GM20000 (cell line): Measurements from ENCODE around the gene NOL4L.

Source experiments
- DNase-seq: peaks from one replicate; pipeline ENCODE4 v3.0.0; 2012; ENCODE audit warnings: low spot score
- TF ChIP-seq, protein P1 (sequence below): IDR thresholded peaks from 2 replicates; pipeline ENCODE4 v1.5.1; 2012; ENCODE audit warnings: mild to moderate bottlenecking, control low read depth; ENCODE audit errors: extremely low read depth, missing control alignments

Gene NOL4L

DNA sequence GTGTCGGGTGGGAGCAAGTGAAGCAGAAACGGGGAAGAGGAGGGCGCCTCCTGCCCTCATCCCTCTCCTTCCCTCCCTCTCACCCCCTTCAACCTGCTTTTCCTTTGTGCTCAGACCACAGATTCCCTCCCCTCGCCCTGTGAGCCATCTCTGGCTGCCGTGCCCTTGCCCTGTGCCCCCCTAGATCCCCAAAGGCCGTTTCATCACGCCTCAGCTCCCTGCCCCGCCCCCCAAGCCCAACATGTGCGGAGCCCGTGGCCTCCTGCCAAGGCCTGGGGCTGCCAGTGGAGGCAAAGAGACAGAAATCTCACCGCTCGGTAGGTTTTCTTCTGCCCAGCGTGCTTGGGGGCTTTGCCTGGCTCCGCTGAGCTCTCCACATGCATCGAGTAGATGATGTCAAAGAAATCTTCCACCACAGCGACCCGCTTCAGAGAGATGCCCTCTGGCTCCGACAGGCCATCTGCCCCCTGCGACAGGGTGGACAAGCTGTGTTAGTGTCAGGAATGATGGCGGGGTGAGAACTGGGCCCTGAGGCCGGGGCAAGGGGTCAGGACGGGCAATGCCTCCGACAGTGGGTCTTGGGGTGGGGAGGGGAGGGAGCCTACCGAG, 57.6 kb downstream of the NOL4L start:
- TF ChIP-seq, protein P1, sequence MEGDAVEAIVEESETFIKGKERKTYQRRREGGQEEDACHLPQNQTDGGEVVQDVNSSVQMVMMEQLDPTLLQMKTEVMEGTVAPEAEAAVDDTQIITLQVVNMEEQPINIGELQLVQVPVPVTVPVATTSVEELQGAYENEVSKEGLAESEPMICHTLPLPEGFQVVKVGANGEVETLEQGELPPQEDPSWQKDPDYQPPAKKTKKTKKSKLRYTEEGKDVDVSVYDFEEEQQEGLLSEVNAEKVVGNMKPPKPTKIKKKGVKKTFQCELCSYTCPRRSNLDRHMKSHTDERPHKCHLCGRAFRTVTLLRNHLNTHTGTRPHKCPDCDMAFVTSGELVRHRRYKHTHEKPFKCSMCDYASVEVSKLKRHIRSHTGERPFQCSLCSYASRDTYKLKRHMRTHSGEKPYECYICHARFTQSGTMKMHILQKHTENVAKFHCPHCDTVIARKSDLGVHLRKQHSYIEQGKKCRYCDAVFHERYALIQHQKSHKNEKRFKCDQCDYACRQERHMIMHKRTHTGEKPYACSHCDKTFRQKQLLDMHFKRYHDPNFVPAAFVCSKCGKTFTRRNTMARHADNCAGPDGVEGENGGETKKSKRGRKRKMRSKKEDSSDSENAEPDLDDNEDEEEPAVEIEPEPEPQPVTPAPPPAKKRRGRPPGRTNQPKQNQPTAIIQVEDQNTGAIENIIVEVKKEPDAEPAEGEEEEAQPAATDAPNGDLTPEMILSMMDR, result no peak
- no peak for DNase-seq

DNA sequence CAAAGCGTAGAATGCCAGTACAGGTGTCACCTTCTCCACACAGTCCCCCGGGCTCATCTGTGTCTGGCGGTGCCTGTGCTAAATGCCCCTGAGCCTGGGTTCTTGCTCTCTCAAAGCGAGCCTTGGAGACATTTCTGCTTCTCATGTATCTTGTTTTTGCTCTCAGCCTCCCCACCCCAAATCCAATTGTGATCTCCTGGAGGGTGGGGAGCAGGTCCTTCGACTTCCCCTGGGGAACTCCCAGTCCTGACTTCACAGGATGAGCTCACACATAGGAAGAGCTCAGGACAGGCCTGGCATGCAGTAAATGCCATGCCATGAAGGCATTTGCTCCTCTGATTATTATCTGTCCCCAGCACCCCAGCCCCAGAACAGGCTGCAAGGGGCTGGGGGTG, 58.1 kb downstream of the NOL4L start:
- TF ChIP-seq, protein P1, result no peak
- DNase-seq, result no peak

DNA sequence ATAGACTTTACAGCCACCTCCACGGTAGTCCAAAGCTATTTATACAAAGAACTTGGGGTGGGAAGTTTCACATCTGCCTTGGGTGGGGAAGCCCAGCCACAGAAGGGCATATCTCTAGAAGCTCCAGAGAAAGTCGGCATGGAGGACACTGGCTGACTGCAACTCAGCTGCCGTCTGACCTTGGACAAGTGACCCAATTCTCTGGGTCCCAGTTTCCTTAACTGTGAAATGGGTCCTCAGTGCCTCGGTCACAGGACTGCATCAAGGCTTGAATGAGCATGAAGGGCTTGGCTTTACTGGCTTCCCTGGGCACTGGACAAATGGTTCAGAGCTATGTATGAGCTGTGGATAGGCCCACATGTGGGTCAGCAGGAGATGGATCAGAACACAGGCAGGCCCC, 58.6 kb downstream of the NOL4L start:
- DNase-seq, result no peak
- TF ChIP-seq, protein P1, result no peak

DNA sequence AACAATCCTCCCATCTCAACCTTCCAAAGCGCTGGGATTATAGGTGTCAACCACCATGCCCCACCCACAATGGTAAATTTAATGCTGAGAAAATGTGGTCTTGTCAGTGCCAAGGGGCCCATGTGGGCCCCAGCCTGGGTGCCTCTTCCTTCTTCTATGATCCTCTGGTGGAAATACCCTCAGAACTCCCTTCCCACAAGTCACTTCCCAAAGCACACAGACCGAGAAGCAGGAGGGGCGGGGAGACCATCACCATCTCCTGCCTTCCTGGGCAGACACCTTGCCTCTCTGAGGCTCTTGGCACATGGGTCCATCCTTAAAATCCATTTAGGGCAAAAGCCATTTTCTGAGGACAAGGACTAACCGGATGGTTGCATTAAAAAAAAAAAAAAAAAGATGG, 59.0 kb downstream of the NOL4L start:
- TF ChIP-seq, protein P1, result no peak
- no peak for DNase-seq

DNA sequence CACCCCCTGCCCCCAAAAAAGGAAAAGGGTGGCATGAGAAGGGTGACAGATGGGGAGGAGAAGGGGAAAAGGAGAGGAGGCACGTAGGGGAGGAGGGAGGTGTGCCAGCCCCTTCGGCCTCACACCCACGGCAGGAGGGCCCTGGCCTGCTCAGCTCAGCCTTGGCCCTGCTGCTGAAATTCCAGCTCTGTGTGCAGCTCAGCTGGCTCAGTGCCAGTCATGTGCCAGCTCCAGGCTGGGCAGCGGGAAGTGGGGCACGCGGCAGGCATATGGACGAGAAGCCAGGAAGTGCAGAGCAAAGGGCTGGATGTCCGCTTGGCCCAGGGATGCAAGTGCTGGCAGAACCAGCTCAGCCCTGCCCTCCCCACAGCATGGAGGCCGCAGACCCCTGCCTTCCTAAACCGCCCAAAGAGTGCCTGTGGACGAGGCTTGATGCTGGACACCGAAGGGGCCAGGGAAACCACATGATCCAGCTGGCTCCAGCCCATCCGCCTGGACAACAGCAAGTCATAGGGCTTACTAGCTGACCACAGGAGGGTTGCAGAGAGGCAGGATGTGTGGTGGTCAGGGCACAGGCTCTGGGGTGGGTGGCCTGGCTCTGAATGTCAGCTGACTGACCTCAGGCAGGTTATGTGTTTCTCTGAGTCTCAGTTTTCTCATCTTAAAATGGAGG, 60.2 kb downstream of the NOL4L start:
- no peak for DNase-seq
- TF ChIP-seq, protein P1, result no peak

DNA sequence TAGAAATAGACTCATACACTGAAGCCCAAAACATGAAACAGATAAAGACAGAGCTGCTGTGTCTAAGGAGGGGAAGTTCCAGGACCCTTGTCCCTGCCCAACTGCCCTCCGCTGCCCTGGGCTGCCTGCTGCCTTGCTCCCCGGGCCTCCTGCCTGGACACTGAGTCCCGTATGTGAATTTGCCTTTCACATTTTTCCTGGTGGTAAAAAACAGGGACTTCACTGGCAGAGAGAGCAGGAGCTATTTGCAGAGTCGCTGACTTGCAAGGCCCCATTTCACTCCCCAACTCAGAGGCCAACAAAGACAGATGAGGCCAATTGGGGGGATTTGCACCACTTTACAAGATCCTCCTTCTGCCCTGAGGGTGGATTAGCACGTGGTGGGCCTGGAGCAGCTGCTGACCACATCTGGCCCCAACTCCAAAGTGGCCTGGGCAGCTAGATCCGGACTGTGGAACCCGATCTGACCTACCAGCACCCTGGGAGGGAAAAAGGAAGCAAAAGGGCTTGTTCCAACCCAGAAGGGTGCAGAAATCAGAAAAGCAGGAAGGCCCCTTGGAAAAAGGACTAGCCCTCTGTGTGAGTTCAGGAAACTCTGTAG, 61.4 kb downstream of the NOL4L start:
- no peak for DNase-seq
- TF ChIP-seq, protein P1, result no peak
